MG63 (cell line): ENCODE data around the gene CYB5A. TPM values are rescaled to one million over a fixed set of nuclear protein-coding genes. Genes with fewer than 3 reads are reported as not detected.
"Not testable (repeated sequence)": the region's sequence is repeated elsewhere in the genome, so short reads cannot be mapped to it uniquely, and the experiment has no call there.

Experiments used
- DNase-seq: peaks from one replicate; pipeline ENCODE4 v3.0.0-alpha.2; 2020
- H3K27me3 ChIP-seq: fragments of 250-450 bp; sonication (Bioruptor Pico); 2 replicates; pipeline ENCODE4 v1.5.1; 2020; ENCODE audit warnings: mild to moderate bottlenecking, moderate library complexity
- H3K36me3 ChIP-seq: fragments of 250-450 bp; sonication (Bioruptor Pico); 2 replicates; pipeline ENCODE4 v1.5.1; 2020; ENCODE audit warnings: mild to moderate bottlenecking, moderate library complexity
- H3K4me3 ChIP-seq: fragments of 250-450 bp; sonication (Bioruptor Pico); 2 replicates; pipeline ENCODE4 v1.5.1; 2020; ENCODE audit warnings: mild to moderate bottlenecking, moderate library complexity
- H3K9me3 ChIP-seq: fragments of 250-450 bp; sonication (Bioruptor Pico); 2 replicates; pipeline ENCODE4 v1.5.1; 2020; ENCODE audit warnings: mild to moderate bottlenecking, moderate library complexity
- total RNA-seq: library from RNA; depleted of rRNA; stranded (reverse); fragments of >200 nt; shearing (Covaris generic); gene quantifications from 2 replicates; pipeline ENCODE4 v1.2.3, GENCODE V29; 2014; ENCODE audit warnings: low replicate concordance

Gene CYB5A
- total RNA-seq, 1 experiment from 2014 or later, result not detected

GRCh38 chr18:74310411-74310810 is 18.6 kb upstream of the CYB5A start:
- Histone ChIP-seq H3K9me3 (no peaks in the 10 kb centered on the region), H3K36me3 (no peaks in the 10 kb centered on the region), H3K27me3 (no peaks in the 10 kb centered on the region), H3K4me3 (no peak overlapping the region)
- peak; percentile 21 for DNase-seq

- peak; percentile 61 for DNase-seq
- Histone ChIP-seq H3K4me3 (no peak overlapping the region), H3K36me3 (no peaks in the 10 kb centered on the region), H3K27me3 (no peaks in the 10 kb centered on the region), H3K9me3 (peaks cover 3% of the 10 kb centered on the region)
Observed at GRCh38 chr18:74303936-74304335, 12.2 kb upstream of the CYB5A start.

GRCh38 chr18:74303306-74303705 is 11.5 kb upstream of the CYB5A start:
- no peak for DNase-seq
- Histone ChIP-seq H3K27me3 (no peaks in the 10 kb centered on the region), H3K9me3 (peaks cover 8% of the 10 kb centered on the region), H3K36me3 (no peaks in the 10 kb centered on the region), H3K4me3 (no peak overlapping the region)

GRCh38 chr18:74299746-74300145 is 8.0 kb upstream of the CYB5A start:
- H3K27me3 ChIP-seq, result no peaks in the 10 kb centered on the region
- DNase-seq, result no peak
- no peak overlapping the region for H3K4me3 ChIP-seq

GRCh38 chr18:74299162-74299561 is 7.4 kb upstream of the CYB5A start:
- Histone ChIP-seq H3K4me3 (no peak overlapping the region), H3K27me3 (no peaks in the 10 kb centered on the region), H3K9me3 (peaks cover 12% of the 10 kb centered on the region), H3K36me3 (no peaks in the 10 kb centered on the region)
- DNase-seq, result no peak

More at GRCh38 chr18:74299746-74300145, 8.0 kb upstream of the CYB5A start:
- Histone ChIP-seq H3K9me3 (peaks cover 12% of the 10 kb centered on the region), H3K36me3 (no peaks in the 10 kb centered on the region)

- peak; percentile 66 for DNase-seq
- no peaks in the 10 kb centered on the region for H3K27me3 ChIP-seq
Observed at GRCh38 chr18:74294526-74294925, 2.8 kb upstream of the CYB5A start.

GRCh38 chr18:74292982-74293381 is 1.2 kb upstream of the CYB5A start:
- H3K27me3 ChIP-seq, DNase-seq, H3K36me3 ChIP-seq, H3K4me3 ChIP-seq: not testable (repeated sequence)
- H3K9me3 ChIP-seq, result peaks cover 16% of the 10 kb centered on the region

More at GRCh38 chr18:74294526-74294925, 2.8 kb upstream of the CYB5A start:
- Histone ChIP-seq H3K4me3 (no peak overlapping the region), H3K9me3 (peaks cover 24% of the 10 kb centered on the region), H3K36me3 (no peaks in the 10 kb centered on the region)

GRCh38 chr18:74292541-74292858 is 737 bp upstream of the CYB5A start:
- peaks cover 12% of the 10 kb centered on the region for H3K9me3 ChIP-seq
- H3K4me3 ChIP-seq, result no peak overlapping the region
- H3K27me3 ChIP-seq, result no peaks in the 10 kb centered on the region
- H3K36me3 ChIP-seq, result no peaks in the 10 kb centered on the region
- DNase-seq, result no peak

- Histone ChIP-seq H3K27me3 (no peaks in the 10 kb centered on the region), H3K4me3 (no peak overlapping the region), H3K9me3 (peaks cover 12% of the 10 kb centered on the region), H3K36me3 (no peaks in the 10 kb centered on the region)
- DNase-seq, result no peak
Observed at GRCh38 chr18:74291472-74291770, 342 bp downstream of the CYB5A start.

- no peak for DNase-seq
- peaks cover 12% of the 10 kb centered on the region for H3K9me3 ChIP-seq
- no peak overlapping the region for H3K4me3 ChIP-seq
- no peaks in the 10 kb centered on the region for H3K36me3 ChIP-seq
- H3K27me3 ChIP-seq, result no peaks in the 10 kb centered on the region
Observed at GRCh38 chr18:74290794-74291471, 830 bp downstream of the CYB5A start.

GRCh38 chr18:74290021-74290420 is 1.7 kb downstream of the CYB5A start:
- Histone ChIP-seq H3K36me3 (no peaks in the 10 kb centered on the region), H3K4me3 (no peak overlapping the region), H3K9me3 (peaks cover 12% of the 10 kb centered on the region), H3K27me3 (no peaks in the 10 kb centered on the region)
- DNase-seq, result no peak

- Histone ChIP-seq H3K9me3 (peaks cover 12% of the 10 kb centered on the region), H3K36me3 (no peaks in the 10 kb centered on the region), H3K27me3 (no peaks in the 10 kb centered on the region), H3K4me3 (no peak overlapping the region)
- DNase-seq, result no peak
Observed at GRCh38 chr18:74289137-74289536, 2.6 kb downstream of the CYB5A start.

- peaks cover 12% of the 10 kb centered on the region for H3K9me3 ChIP-seq
- H3K4me3 ChIP-seq, result no peak overlapping the region
- no peaks in the 10 kb centered on the region for H3K27me3 ChIP-seq
- no peak for DNase-seq
- H3K36me3 ChIP-seq, result no peaks in the 10 kb centered on the region
Observed at GRCh38 chr18:74288730-74289129, 3.0 kb downstream of the CYB5A start.

- Histone ChIP-seq H3K27me3 (no peaks in the 10 kb centered on the region), H3K9me3 (peaks cover 10% of the 10 kb centered on the region), H3K4me3 (no peak overlapping the region), H3K36me3 (no peaks in the 10 kb centered on the region)
- DNase-seq, result no peak
Observed at GRCh38 chr18:74288041-74288440, 3.7 kb downstream of the CYB5A start.

GRCh38 chr18:74286856-74287255 is 4.9 kb downstream of the CYB5A start:
- no peaks in the 10 kb centered on the region for H3K36me3 ChIP-seq
- no peaks in the 10 kb centered on the region for H3K27me3 ChIP-seq
- no peaks in the 10 kb centered on the region; the same call in 1 of the 2 replicates for H3K9me3 ChIP-seq
- no peak overlapping the region for H3K4me3 ChIP-seq
- DNase-seq, result no peak

GRCh38 chr18:74286106-74286855 is 5.5 kb downstream of the CYB5A start:
- no peak for DNase-seq
- Histone ChIP-seq H3K9me3 (no peaks in the 10 kb centered on the region; the same call in 1 of the 2 replicates), H3K27me3 (no peaks in the 10 kb centered on the region), H3K36me3 (no peaks in the 10 kb centered on the region), H3K4me3 (no peak overlapping the region)

GRCh38 chr18:74285583-74285982 is 6.2 kb downstream of the CYB5A start:
- not testable (repeated sequence) for H3K4me3 ChIP-seq, H3K27me3 ChIP-seq

GRCh38 chr18:74284980-74285355 is 6.8 kb downstream of the CYB5A start:
- Histone ChIP-seq H3K9me3 (no peaks in the 10 kb centered on the region), H3K36me3 (no peaks in the 10 kb centered on the region), H3K4me3 (no peak overlapping the region), H3K27me3 (no peaks in the 10 kb centered on the region)
- DNase-seq, result no peak

More at GRCh38 chr18:74285583-74285982, 6.2 kb downstream of the CYB5A start:
- H3K9me3 ChIP-seq, H3K36me3 ChIP-seq, DNase-seq: not testable (repeated sequence)
